A673 (cell line): Measurements from ENCODE around the gene ANKRD12. TPM values are rescaled to one million over a fixed set of nuclear protein-coding genes. Genes with fewer than 3 reads are reported as not detected.

ENCODE experiments used
- BruUV-seq: library from RNA; stranded (reverse); fragments of 400-500 nt; replicated peaks from 2 replicates; lab custom pipeline; 2021; lab: Mats Ljungman, UMichigan
- CTCF ChIA-PET: fragments of 300-600 bp; sonication (Branson Sonifier 250); formaldehyde crosslinking; loops from one replicate; lab custom pipeline; 2022; ENCODE audit warnings: antibody characterized with exemption; lab: Charles Lee
- POLR2A ChIA-PET: fragments of 300-600 bp; sonication (Branson Sonifier 250); formaldehyde crosslinking; loops from one replicate; lab custom pipeline; 2022; ENCODE audit warnings: antibody characterized with exemption; ENCODE audit not compliant: low non-redundant PET; lab: Charles Lee
- DNase-seq: peaks from one replicate; pipeline ENCODE4 v3.0.0-alpha.2; 2015; ENCODE audit warnings: low spot score
- H3K27ac ChIP-seq: fragments of 200-600 bp; sonication (generic); 2 replicates; pipeline ENCODE4 v1.5.1; 2016; ENCODE audit warnings: mixed run types, low read depth, mild to moderate bottlenecking, mixed read lengths, antibody characterized with exemption, low read length; ENCODE audit not compliant: poor library complexity, severe bottlenecking
- H3K27me3 ChIP-seq: fragments of 200-600 bp; sonication (generic); replicated peaks from 2 replicates; pipeline ENCODE4 v1.6.1; 2017; ENCODE audit warnings: mixed run types, low read depth, mild to moderate bottlenecking, mixed read lengths, antibody characterized with exemption, low read length; ENCODE audit not compliant: insufficient read depth, poor library complexity
- H3K36me3 ChIP-seq: fragments of 200-600 bp; sonication (generic); 2 replicates; pipeline ENCODE4 v1.6.1; 2016; ENCODE audit warnings: mixed run types, mild to moderate bottlenecking, mixed read lengths, antibody characterized with exemption, low read length; ENCODE audit not compliant: insufficient read depth, poor library complexity, severe bottlenecking
- H3K4me1 ChIP-seq: fragments of 200-600 bp; sonication (generic); 2 replicates; pipeline ENCODE4 v1.6.1; 2017; ENCODE audit warnings: mixed run types, mild to moderate bottlenecking, mixed read lengths, antibody characterized with exemption, low read length; ENCODE audit not compliant: insufficient read depth, poor library complexity, severe bottlenecking
- H3K4me3 ChIP-seq: fragments of 200-600 bp; sonication (generic); 2 replicates; pipeline ENCODE4 v1.5.1; 2016; ENCODE audit warnings: low read depth, mixed run types, mild to moderate bottlenecking, mixed read lengths, low read length; ENCODE audit not compliant: poor library complexity, severe bottlenecking
- H3K9me3 ChIP-seq: fragments of 200-600 bp; sonication (generic); 2 replicates; pipeline ENCODE4 v1.6.1; 2016; ENCODE audit warnings: mixed run types, low read depth, mild to moderate bottlenecking, mixed read lengths, antibody characterized with exemption, low read length; ENCODE audit not compliant: poor library complexity, severe bottlenecking
- CTCF ChIP-seq: fragments of 300-800, 200-600 bp; sonication (generic); conservative IDR thresholded peaks from 2 replicates; pipeline ENCODE4 v1.5.1; 2017; ENCODE audit warnings: low read depth, mild to moderate bottlenecking, antibody characterized with exemption, low read length, moderate library complexity, mixed read lengths
- EZH2 ChIP-seq: fragments of 200-600 bp; sonication (generic); IDR thresholded peaks from 2 replicates; pipeline ENCODE4 v1.6.1; 2017; ENCODE audit warnings: borderline replicate concordance, low read depth, mild to moderate bottlenecking, mixed read lengths, antibody characterized with exemption, low read length; ENCODE audit not compliant: poor library complexity, severe bottlenecking
- intact Hi-C: fragments of 100-400 bp; cut with micrococcal nuclease; formaldehyde crosslinking; loops from one replicate; pipeline ENCODE4 v1.10.0; 2022; ENCODE audit not compliant: unreplicated experiment
- total RNA-seq: library from RNA; stranded (reverse); gene quantifications from 2 replicates; pipeline ENCODE4 v1.2.3, GENCODE V29; 2021

ANKRD12 gene
- total RNA-seq, 1 experiment from 2014 or later: 24.2 TPM

DNA sequence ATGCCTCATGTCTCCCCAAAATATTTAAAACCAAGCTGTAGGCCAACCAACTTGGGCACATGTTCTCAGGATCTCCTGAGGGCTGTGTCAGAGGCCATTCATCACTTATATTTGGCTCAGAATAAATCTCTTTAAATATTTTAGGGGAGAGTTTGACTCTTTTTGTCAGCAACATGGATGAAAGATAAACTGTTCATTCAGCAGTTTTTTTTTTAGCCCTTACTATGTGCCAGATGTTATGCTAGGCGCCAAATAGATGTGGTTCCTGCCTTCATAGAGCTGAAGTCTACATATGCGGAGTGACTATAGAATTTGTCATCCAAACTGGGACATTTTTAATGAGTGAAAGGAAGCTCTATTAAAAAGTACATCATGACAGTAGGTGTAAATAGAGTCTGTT is 155.5 kb downstream of the ANKRD12 start:
- intact Hi-C loops: no loop called here
- Histone ChIP-seq H3K36me3 (no peaks in the 10 kb centered on the region), H3K4me1 (peaks cover under 1% of the 10 kb centered on the region), H3K9me3 (peaks cover 12% of the 10 kb centered on the region), H3K27me3 (no peaks in the 10 kb centered on the region), H3K27ac (no peak overlapping the region), H3K4me3 (no peak overlapping the region)
- TF ChIP-seq CTCF: no peak
- TF ChIP-seq EZH2: no peak
- POLR2A ChIA-PET: no interaction called here
- CTCF ChIA-PET: no interaction called here
- no TSS peak for BruUV-seq
- DNase-seq: no peak

GRCh38 chr18:9293948-9294347 is 157.4 kb downstream of the ANKRD12 start:
- TF ChIP-seq EZH2 (no peak), CTCF (no peak)
- Histone ChIP-seq H3K4me1 (no peaks in the 10 kb centered on the region), H3K36me3 (no peaks in the 10 kb centered on the region), H3K4me3 (no peak overlapping the region), H3K9me3 (peaks cover 12% of the 10 kb centered on the region), H3K27me3 (no peaks in the 10 kb centered on the region), H3K27ac (no peak overlapping the region)
- intact Hi-C loops: no loop called here
- ChIA-PET CTCF (no interaction called here), POLR2A (no interaction called here)
- DNase-seq: no peak
- BruUV-seq: no TSS peak

DNA sequence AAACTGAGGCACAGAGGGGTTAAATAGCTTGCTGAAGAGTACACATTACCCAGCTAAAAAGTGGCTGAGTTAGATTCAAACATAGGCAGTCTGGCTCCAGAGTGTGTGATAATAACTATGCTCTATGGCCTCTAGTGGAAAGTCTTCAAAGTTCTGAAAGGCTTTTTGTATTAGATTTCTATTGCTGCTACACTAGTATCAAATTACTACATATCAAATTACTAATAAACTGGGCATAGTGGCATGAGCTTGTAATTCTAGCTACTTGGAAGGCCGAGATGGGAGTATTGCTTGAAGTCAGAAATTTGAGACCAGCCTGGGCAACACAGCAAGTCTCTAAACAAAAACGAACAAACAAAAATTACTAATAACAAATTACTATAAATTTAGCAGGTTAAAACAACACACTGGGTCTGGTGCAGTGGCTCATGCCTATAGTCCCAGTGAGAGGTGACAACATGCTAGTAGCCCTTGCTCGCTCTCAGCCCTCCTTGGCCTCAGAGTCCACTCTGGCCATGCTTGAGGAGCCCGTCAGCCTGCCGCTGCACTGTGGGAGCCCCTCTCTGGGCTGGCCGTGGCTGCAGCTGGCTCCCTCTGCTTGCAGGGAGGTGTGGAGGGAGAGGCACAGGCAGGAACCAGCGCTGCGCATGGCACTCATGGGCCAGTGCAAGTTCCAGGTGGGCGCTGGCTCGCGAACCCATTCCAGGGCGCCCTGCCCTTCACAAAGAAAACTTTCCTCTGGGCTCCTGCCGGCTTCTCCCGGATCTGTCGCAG is 159.8 kb downstream of the ANKRD12 start:
- no peaks in the 10 kb centered on the region for H3K27me3 ChIP-seq
- no peak overlapping the region for H3K27ac ChIP-seq
- TF ChIP-seq EZH2 (no peak), CTCF (no peak)
- no peak overlapping the region for H3K4me3 ChIP-seq
- H3K9me3 ChIP-seq: peaks cover 12% of the 10 kb centered on the region
- no peaks in the 10 kb centered on the region for H3K36me3 ChIP-seq
- POLR2A ChIA-PET: no interaction called here
- intact Hi-C loops: no loop called here
- CTCF ChIA-PET: no interaction called here
- DNase-seq: peak; percentile 23
- H3K4me1 ChIP-seq: no peaks in the 10 kb centered on the region
- BruUV-seq: no TSS peak
